Measurements from ENCODE around the gene CRYL1. TPM values are rescaled to one million over a fixed set of nuclear protein-coding genes. Genes with fewer than 3 reads are reported as not detected.

Gene CRYL1
- total and polyA plus RNA-seq, 2 of the 13 experiments (the other 11 are each of a cell fraction or from before 2014, with no cell fraction given), result 57.2 to 115 TPM

DNA sequence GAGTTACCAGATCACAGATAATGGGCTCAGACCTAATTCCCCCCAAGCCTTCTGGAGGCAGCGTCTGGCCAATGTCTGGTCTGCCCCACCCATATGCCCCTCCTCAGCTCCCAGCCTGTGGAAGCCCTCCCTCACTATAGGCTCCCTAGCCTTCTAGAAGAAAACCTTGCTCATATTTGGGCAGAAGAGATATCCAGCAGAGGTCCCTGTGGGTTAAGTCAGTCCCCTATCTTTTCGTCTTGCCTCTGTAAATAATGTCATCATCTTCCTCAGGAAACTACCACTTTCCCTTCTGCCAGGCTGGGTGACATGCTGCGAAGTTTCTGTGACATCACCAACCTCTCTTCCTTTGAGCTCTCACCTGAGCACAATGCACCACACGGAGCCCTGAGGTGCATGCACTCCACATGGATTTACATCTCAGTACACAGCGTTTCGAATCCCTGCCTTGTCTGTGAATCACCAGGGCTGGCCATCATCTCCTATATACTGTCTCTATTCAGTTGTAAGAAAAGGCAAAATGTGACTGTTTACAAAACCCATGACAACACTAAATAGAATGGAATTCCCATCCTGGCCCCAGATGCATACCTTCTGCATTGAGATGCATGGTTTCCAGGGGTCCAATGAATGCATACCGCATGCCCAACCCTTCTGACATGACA, 112.8 kb downstream of the CRYL1 start:
- intact Hi-C loops (cut with micrococcal nuclease; ENCODE audit: unreplicated experiment), result no loop called here

GRCh38 chr13:20411638-20412342, 113.9 kb downstream of the CRYL1 start:
- FAIRE-seq (no peak), ATAC-seq (no peak), DNase-seq (ENCODE audit: low spot score) (no peak)
- Histone ChIP-seq H2AFZ (ENCODE audit: low read length) (no peak overlapping the region), H4K20me1 (ENCODE audit: insufficient read depth, low read length) (no peaks in the 10 kb centered on the region), H3K9ac (ENCODE audit: insufficient read depth, low read depth, low read length) (no peak overlapping the region), H3K4me1 (ENCODE audit: insufficient read depth, low read length) (no peaks in the 10 kb centered on the region), H3K4me2 (ENCODE audit: low read depth, low read length) (no peak overlapping the region), H3K27ac (ENCODE audit: extremely low read length, insufficient read depth, low read length) (no peak overlapping the region), H3K4me3 (replicated peaks in 1 of 3; ENCODE audit: insufficient read depth in 1 of 3, low read depth in 2 of 3, low read length in 3 of 3) (no peak overlapping the region), H3K79me2 (ENCODE audit: insufficient read depth, low read length) (no peaks in the 10 kb centered on the region), H3K27me3 (ENCODE audit: control insufficient read depth in 1 of 2, insufficient read depth in 2 of 2, low read length in 2 of 2) (no peaks in the 10 kb centered on the region), H3K9me3 (ENCODE audit: low read length) (no peaks in the 10 kb centered on the region), H3K36me3 (replicated peaks in 1 of 2; ENCODE audit: control insufficient read depth in 1 of 2, insufficient read depth in 2 of 2, low read length in 2 of 2) (no peaks in the 10 kb centered on the region)
- ChIA-PET POLR2A (no interaction called here), CTCF (ENCODE audit: low intra/inter-chr PET ratio, low total read pairs) (no interaction called here)
- no TSS peak for BruUV-seq (replicated peaks)
- in situ Hi-C loops (cut with HindIII; ENCODE audit: extremely low pct_ligation_motif_present, low pct_unique_long_range_greater_than_20kb) (no loop called here), intact Hi-C loops (cut with micrococcal nuclease; ENCODE audit: unreplicated experiment) (no loop called here)
- WGBS (ENCODE audit: low lambda C conversion rate), result 71% methylated on average over 6 of the region's 6 CpGs
- no peak for TF ChIP-seq SP2 (CRISPR knock-in tag; IDR thresholded peaks at IDR 0.05)
- no peak for TF ChIP-seq ZSCAN30 (CRISPR knock-in tag; IDR thresholded peaks at IDR 0.05)
- no peak for TF ChIP-seq PHF21A (CRISPR knock-in tag; IDR thresholded peaks at IDR 0.05)
- TF ChIP-seq, protein P1, sequence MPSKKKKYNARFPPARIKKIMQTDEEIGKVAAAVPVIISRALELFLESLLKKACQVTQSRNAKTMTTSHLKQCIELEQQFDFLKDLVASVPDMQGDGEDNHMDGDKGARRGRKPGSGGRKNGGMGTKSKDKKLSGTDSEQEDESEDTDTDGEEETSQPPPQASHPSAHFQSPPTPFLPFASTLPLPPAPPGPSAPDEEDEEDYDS (CRISPR knock-in tag; IDR thresholded peaks at IDR 0.05), result no peak
- no peak for TF ChIP-seq PAWR (CRISPR knock-in tag; IDR thresholded peaks at IDR 0.05; ENCODE audit: borderline replicate concordance)
- no peak for TF ChIP-seq HMG20B (CRISPR knock-in tag; conservative IDR thresholded peaks at IDR 0.05)
- no peak for TF ChIP-seq ZNF557 (CRISPR knock-in tag; IDR thresholded peaks at IDR 0.05)
- TF ChIP-seq PHF8 (CRISPR knock-in tag; IDR thresholded peaks at IDR 0.05), result no peak
- TF ChIP-seq ZNF850 (CRISPR knock-in tag; conservative IDR thresholded peaks at IDR 0.05), result no peak
- no peak for TF ChIP-seq TMF1 (CRISPR knock-in tag; IDR thresholded peaks at IDR 0.05; ENCODE audit: low read depth)
- TF ChIP-seq TBP (CRISPR knock-in tag; IDR thresholded peaks at IDR 0.05), result no peak
- no peak for TF ChIP-seq MEIS2 (CRISPR knock-in tag; IDR thresholded peaks at IDR 0.05)
- no peak for TF ChIP-seq ZNF737 (CRISPR knock-in tag; IDR thresholded peaks at IDR 0.05; ENCODE audit: borderline replicate concordance)
- no peak for TF ChIP-seq BCL3 (CRISPR knock-in tag; IDR thresholded peaks at IDR 0.05)

More for the DNA sequence above, 112.8 kb downstream of the CRYL1 start:
- H3K4me1 ChIP-seq (ENCODE audit: insufficient read depth, low read length), result no peaks in the 10 kb centered on the region
- FAIRE-seq (no peak), DNase-seq (ENCODE audit: low spot score) (no peak), ATAC-seq (no peak)
- no peaks in the 10 kb centered on the region for H3K27me3 ChIP-seq (ENCODE audit: control insufficient read depth in 1 of 2, insufficient read depth in 2 of 2, low read length in 2 of 2)
- no peaks in the 10 kb centered on the region for H3K9me3 ChIP-seq (ENCODE audit: low read length)
- no peak overlapping the region for H2AFZ ChIP-seq (ENCODE audit: low read length)
- TF ChIP-seq GTF3A (CRISPR knock-in tag; conservative IDR thresholded peaks at IDR 0.05) (no peak), CREB1 (IDR thresholded peaks at IDR 0.05) (0 out of 2 replicates have a peak, but pooled peaks have one; percentile 47), CREB1 (CRISPR knock-in tag; IDR thresholded peaks at IDR 0.05) (no peak), SOX13 (IDR thresholded peaks at IDR 0.05) (no peak), SOX13 (CRISPR knock-in tag; conservative IDR thresholded peaks at IDR 0.05 in 1 of 2, IDR thresholded peaks at IDR 0.05 in 1 of 2) (no peak), POLR2AphosphoS2 (IDR thresholded peaks at IDR 0.05; ENCODE audit: low read depth, low read length) (no peak), NR1H2 (CRISPR knock-in tag; IDR thresholded peaks at IDR 0.05; ENCODE audit: borderline replicate concordance, low read depth) (no peak), ZSCAN9 (CRISPR knock-in tag; IDR thresholded peaks at IDR 0.05; ENCODE audit: borderline replicate concordance) (no peak)
- TF ChIP-seq, protein P2, sequence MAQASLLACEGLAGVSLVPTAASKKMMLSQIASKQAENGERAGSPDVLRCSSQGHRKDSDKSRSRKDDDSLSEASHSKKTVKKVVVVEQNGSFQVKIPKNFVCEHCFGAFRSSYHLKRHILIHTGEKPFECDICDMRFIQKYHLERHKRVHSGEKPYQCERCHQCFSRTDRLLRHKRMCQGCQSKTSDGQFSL (CRISPR knock-in tag; IDR thresholded peaks at IDR 0.05), result no peak
- no TSS peak for BruUV-seq (replicated peaks)
- no peaks in the 10 kb centered on the region for H3K36me3 ChIP-seq (replicated peaks in 1 of 2; ENCODE audit: control insufficient read depth in 1 of 2, insufficient read depth in 2 of 2, low read length in 2 of 2)
- no peak overlapping the region for H3K27ac ChIP-seq (ENCODE audit: extremely low read length, insufficient read depth, low read length)
- no peaks in the 10 kb centered on the region for H3K79me2 ChIP-seq (ENCODE audit: insufficient read depth, low read length)
- no peak overlapping the region for H3K9ac ChIP-seq (ENCODE audit: insufficient read depth, low read depth, low read length)
- H3K4me2 ChIP-seq (ENCODE audit: low read depth, low read length), result no peak overlapping the region
- no peak overlapping the region for H3K4me3 ChIP-seq (replicated peaks in 1 of 3; ENCODE audit: insufficient read depth in 1 of 3, low read depth in 2 of 3, low read length in 3 of 3)
- CTCF ChIA-PET (ENCODE audit: low intra/inter-chr PET ratio, low total read pairs), result no interaction called here
- 93% methylated on average over 7 of the region's 7 CpGs for WGBS (ENCODE audit: low lambda C conversion rate)
- POLR2A ChIA-PET, result no interaction called here
- in situ Hi-C loops (cut with HindIII; ENCODE audit: extremely low pct_ligation_motif_present, low pct_unique_long_range_greater_than_20kb), result no loop called here
- H4K20me1 ChIP-seq (ENCODE audit: insufficient read depth, low read length), result no peaks in the 10 kb centered on the region

Data from HepG2 (cell line).